K562 (cell line): ENCODE measurements around the gene TXNIP. TPM values are rescaled to one million over a fixed set of nuclear protein-coding genes. Genes with fewer than 3 reads are reported as not detected.

Experiments used
- BCOR ChIP-seq: fragments of 450-650 bp; IDR thresholded peaks from 2 replicates; pipeline ENCODE4 v1.6.1; 2016
- BRCA1 ChIP-seq, 2 experiments: fragments of 450-650 bp in 1 of 2; sonication (generic) in 1 of 2; formaldehyde crosslinking in 1 of 2; IDR thresholded peaks; 2 replicates each; pipeline versions ENCODE4 v1.5.0 to v1.6.1; 2017 to 2020; ENCODE audit warnings: mild to moderate bottlenecking in 1 of 2, missing genetic modification reagents in 1 of 2
- CBX5 ChIP-seq: IDR thresholded peaks from 2 replicates; pipeline ENCODE4 v1.6.1; 2014; ENCODE audit warnings: low read depth, borderline replicate concordance
- DEAF1 ChIP-seq: fragments of 450-650 bp; formaldehyde crosslinking; IDR thresholded peaks from 2 replicates; pipeline ENCODE4 v1.4.0; 2020; ENCODE audit warnings: mild to moderate bottlenecking, moderate library complexity
- ETV6 ChIP-seq, 3 experiments: fragments of 150-350 bp in 1 of 3; sonication (generic) in 1 of 3; formaldehyde crosslinking in 1 of 3; IDR thresholded peaks; 2 replicates each; pipeline versions ENCODE4 v1.6.1 to v1.8.0; 2014 to 2022; ENCODE audit warnings: borderline replicate concordance in 2 of 3, low read depth in 2 of 3, antibody characterized with exemption in 1 of 3, low read length in 1 of 3, mild to moderate bottlenecking in 1 of 3, missing genetic modification reagents in 1 of 3
- ILF3 ChIP-seq: fragments of 450-650 bp; IDR thresholded peaks from 2 replicates; pipeline ENCODE4 v1.6.1; 2018; ENCODE audit warnings: antibody characterized with exemption, mild to moderate bottlenecking, moderate library complexity, borderline replicate concordance
- KDM5B ChIP-seq: fragments of 200-600 bp; sonication (generic); IDR thresholded peaks from 2 replicates; pipeline ENCODE4 v1.6.1; 2012; ENCODE audit warnings: low read depth, mild to moderate bottlenecking, moderate library complexity, low read length, control low read depth, inconsistent platforms; ENCODE audit not compliant: insufficient replicate concordance
- NCOA4 ChIP-seq: fragments of 450-650 bp; IDR thresholded peaks from 2 replicates; pipeline ENCODE4 v1.6.1; 2018; ENCODE audit warnings: mild to moderate bottlenecking; ENCODE audit not compliant: partially characterized antibody
- NFRKB ChIP-seq: fragments of 450-650 bp; IDR thresholded peaks from 2 replicates; pipeline ENCODE4 v1.6.1; 2016; ENCODE audit warnings: low read depth
- NR0B1 ChIP-seq: fragments of 450-650 bp; IDR thresholded peaks from one replicate; pipeline ENCODE4 v1.6.1; 2018; ENCODE audit warnings: mild to moderate bottlenecking, moderate library complexity; ENCODE audit not compliant: partially characterized antibody
- NR2F6 ChIP-seq: fragments of 450-650 bp; formaldehyde crosslinking; IDR thresholded peaks from 2 replicates; pipeline ENCODE4 v1.4.0; 2020; ENCODE audit warnings: mild to moderate bottlenecking
- POLR2A ChIP-seq: fragments of 450-650 bp; conservative IDR thresholded peaks from 2 replicates; pipeline ENCODE4 v1.6.1; 2016
- POLR2H ChIP-seq: IDR thresholded peaks from 2 replicates; pipeline ENCODE4 v1.6.1; 2016; ENCODE audit warnings: missing genetic modification characterization, low read depth, mild to moderate bottlenecking, control low read depth, missing compliant biosample characterization, moderate library complexity
- POU5F1 ChIP-seq: fragments of 150-350 bp; IDR thresholded peaks from 2 replicates; pipeline ENCODE4 v1.6.1; 2014; ENCODE audit warnings: borderline replicate concordance, low read length, low read depth, mild to moderate bottlenecking; ENCODE audit not compliant: partially characterized antibody
- SIX5 ChIP-seq, 2 experiments: IDR thresholded peaks; 2 replicates each; pipeline ENCODE4 v1.6.1; 2011; ENCODE audit warnings: low read length in 2 of 2, borderline replicate concordance in 1 of 2, low read depth in 1 of 2, mild to moderate bottlenecking in 1 of 2, moderate library complexity in 1 of 2; ENCODE audit not compliant: insufficient read depth in 1 of 2
- SPI1 ChIP-seq: IDR thresholded peaks from 2 replicates; pipeline ENCODE4 v1.6.1; 2011; ENCODE audit warnings: low read depth, low read length, control low read depth, borderline replicate concordance
- SRF ChIP-seq, 2 experiments: fragments of 250-450, 450-650 bp in 1 of 2; sonication (Bioruptor Pico) in 1 of 2; sonication (generic) in 1 of 2; formaldehyde crosslinking; IDR thresholded peaks; 2 replicates each; pipeline versions ENCODE4 v1.5.0 to v1.5.1; 2020 to 2022; ENCODE audit warnings: mild to moderate bottlenecking in 1 of 2, missing genetic modification reagents in 1 of 2
- SUPT5H ChIP-seq: fragments of 450-650 bp; IDR thresholded peaks from 2 replicates; pipeline ENCODE4 v1.6.1; 2016
- THRA ChIP-seq: fragments of 450-650 bp; IDR thresholded peaks from 2 replicates; pipeline ENCODE4 v1.6.1; 2017; ENCODE audit warnings: mild to moderate bottlenecking, moderate library complexity
- U2AF1 ChIP-seq: fragments of 200-400 bp; formaldehyde crosslinking; optimal IDR thresholded peaks from 2 replicates; pipeline ENCODE3; 2017; ENCODE audit warnings: mild to moderate bottlenecking, low read depth, low read length, moderate library complexity
- ZBTB1 ChIP-seq: sonication (generic); formaldehyde crosslinking; IDR thresholded peaks from 2 replicates; pipeline ENCODE4 v1.8.1; 2023; ENCODE audit warnings: missing genetic modification reagents, low read depth, mild to moderate bottlenecking, borderline replicate concordance
- ZNF140 ChIP-seq: fragments of 250-450 bp; sonication (Bioruptor Pico); IDR thresholded peaks from 2 replicates; pipeline ENCODE4 v1.8.0; 2021; ENCODE audit warnings: moderate library complexity, mild to moderate bottlenecking, inconsistent platforms
- ZNF184 ChIP-seq: sonication (generic); formaldehyde crosslinking; IDR thresholded peaks from 2 replicates; pipeline ENCODE4 v1.5.0; 2020; ENCODE audit warnings: missing genetic modification reagents
- ZNF239 ChIP-seq: fragments of 250-450 bp; sonication (Bioruptor Pico); IDR thresholded peaks from 2 replicates; pipeline ENCODE4 v1.4.0; 2020; ENCODE audit warnings: mild to moderate bottlenecking
- ZNF717 ChIP-seq: fragments of 250-450 bp; sonication (Bioruptor Pico); IDR thresholded peaks from 2 replicates; pipeline ENCODE4 v1.5.0; 2021
- polyA plus RNA-seq, 8 experiments: library from polyadenylated mRNA; depleted of rRNA in 4 of 8; stranded (reverse) in 5 of 8; unstranded in 3 of 8; fragments of >200 nt; fragmentation: Nextera tagmentation in 2 of 8; fragmentation: Illumina TruSeq in 1 of 8; extraction: Ambion mirVana in 2 of 8; extraction: Trizol in 1 of 8; gene quantifications; 2 replicates each; pipeline versions ENCODE4 v1.2.1 to v1.2.3, GENCODE V29; 2011 to 2014; ENCODE audit warnings: inconsistent platforms in 1 of 8, missing spikeins in 1 of 8
- total RNA-seq, 7 experiments: library from RNA; depleted of rRNA in 6 of 7; stranded (reverse); fragments of >200 nt in 6 of 7; fragmentation: Illumina TruSeq in 2 of 7; extraction: Trizol in 2 of 7; gene quantifications; 2 replicates each; pipeline versions ENCODE4 v1.2.1 to v1.2.3, GENCODE V29; 2011 to 2021; ENCODE audit warnings: low replicate concordance in 1 of 7

The TXNIP gene
- total and polyA plus RNA-seq, 9 of the 15 experiments (the other 6 are each of a cell fraction or from before 2014, with no cell fraction given) = 120 to 499 (median 257) TPM

- TF ChIP-seq NR0B1 (no peak), BRCA1 (IDR thresholded peaks at IDR 0.05) (no peak), BRCA1 (CRISPR knock-in tag; IDR thresholded peaks at IDR 0.05) (no peak), NFRKB (0 out of 2 replicates have a peak, but pooled peaks have one; percentile 29), SPI1 (no peak), NCOA4 (no peak), ZBTB1 (CRISPR knock-in tag) (no peak), ZNF184 (CRISPR knock-in tag) (no peak), U2AF1 (no peak), POLR2H (tag) (no peak), SUPT5H (peak; percentile 32), BCOR (no peak), SRF (CRISPR knock-in tag; IDR thresholded peaks at IDR 0.05) (0 out of 4 replicates have a peak, but pooled peaks of 1 of the 2 experiments have one; percentile 16), THRA (no peak), KDM5B (peak; percentile 12), ETV6 (IDR thresholded peaks at IDR 0.05; ENCODE audit: borderline replicate concordance in 1 of 2, low read depth in 2 of 2, low read length in 1 of 2) (no peak), ETV6 (CRISPR knock-in tag; IDR thresholded peaks at IDR 0.05; ENCODE audit: borderline replicate concordance) (no peak), SIX5 (IDR thresholded peaks at IDR 0.05; ENCODE audit: borderline replicate concordance in 1 of 2, insufficient read depth in 1 of 2, low read depth in 1 of 2, low read length in 2 of 2) (no peak), ZNF239 (CRISPR knock-in tag) (no peak), ZNF717 (CRISPR knock-in tag) (no peak), CBX5 (no peak), ZNF140 (CRISPR knock-in tag) (no peak), POLR2A (peak; percentile 55), NR2F6 (CRISPR knock-in tag) (no peak), DEAF1 (CRISPR knock-in tag) (peak; percentile 10; the same call in 1 of the 2 replicates), ILF3 (peak; percentile 43; the same call in 1 of the 2 replicates), POU5F1 (no peak)
Observed at GRCh38 chr1:145993618-145994390, 2.6 kb downstream of the TXNIP start (continued).
